Inflammatory macrophage (primary cell): Measurements from ENCODE around the gene USHBP1.
"Not testable (repeated sequence)": the region's sequence is repeated elsewhere in the genome, so short reads cannot be mapped to it uniquely, and the experiment has no call there.

Source experiments
- DNase-seq, 2 donors: peaks; one replicate each; pipeline ENCODE4 v3.0.0-alpha.2; 2020 to 2022
- total RNA-seq, 18 experiments: gene quantifications; one replicate each; lab custom pipeline; 2026; ENCODE audit warnings: mixed read lengths in 6 of 18, inconsistent platforms in 2 of 18; lab: John Stamatoyannopoulos, UW

Gene USHBP1
- 0 to 0.12 (median 0.02) reads per million in 18 experiments for total RNA-seq

- no peak for DNase-seq
Measured at GRCh38 chr19:17264641-17264979, at the start of gene USHBP1. Gene USHBP1, minus strand, starts transcription at chr19:17264745. Its CDS starts 446 bp downstream, at chr19:17264299.

- no peak for DNase-seq
Measured at GRCh38 chr19:17314007-17314593, 49.6 kb upstream of the USHBP1 start.

- DNase-seq: no peak
Measured at GRCh38 chr19:17312189-17313113, 47.9 kb upstream of the USHBP1 start.

- DNase-seq: no peak
Measured at GRCh38 chr19:17311455-17312188, 47.1 kb upstream of the USHBP1 start.

GRCh38 chr19:17309965-17310461, 45.5 kb upstream of the USHBP1 start:
- no peak for DNase-seq

GRCh38 chr19:17309198-17309964, 44.8 kb upstream of the USHBP1 start, which contains the start of gene DDA1:
Gene DDA1, plus strand, starts transcription at chr19:17309563. Its CDS starts 92 bp downstream, at chr19:17309655.
- DNase-seq: peak; percentile 100

GRCh38 chr19:17307876-17308377, 43.4 kb upstream of the USHBP1 start:
- DNase-seq: no peak

- DNase-seq: no peak
Measured at GRCh38 chr19:17306285-17306714, 41.8 kb upstream of the USHBP1 start.

GRCh38 chr19:17305517-17306284, 41.2 kb upstream of the USHBP1 start, which contains the start of gene MRPL34:
Gene MRPL34, plus strand, starts transcription at chr19:17305872. Its CDS starts 21 bp downstream, at chr19:17305893.
- DNase-seq: peak; percentile 98 to 99

GRCh38 chr19:17305216-17305516, 40.6 kb upstream of the USHBP1 start:
- DNase-seq: no peak

- DNase-seq: no peak
Measured at GRCh38 chr19:17304386-17305215, 40.1 kb upstream of the USHBP1 start.

- no peak for DNase-seq
Measured at GRCh38 chr19:17303940-17304267, 39.4 kb upstream of the USHBP1 start.

GRCh38 chr19:17303167-17303939, 38.8 kb upstream of the USHBP1 start, which contains the start of gene ABHD8:
Gene ABHD8, minus strand, starts transcription at chr19:17303425. Its CDS starts 1,809 bp downstream, at chr19:17301616.
- peak; percentile 97 to 98 for DNase-seq

- DNase-seq: peak; percentile 57 to 66
Measured at GRCh38 chr19:17302391-17303166, 38.0 kb upstream of the USHBP1 start.

GRCh38 chr19:17300992-17301619, 36.6 kb upstream of the USHBP1 start:
- DNase-seq: no peak

GRCh38 chr19:17296976-17297375, 32.4 kb upstream of the USHBP1 start:
- no peak for DNase-seq

- DNase-seq: peak in 1 of 2 donors; percentile 9
Measured at GRCh38 chr19:17296273-17296672, 31.7 kb upstream of the USHBP1 start.

GRCh38 chr19:17295551-17295950, 31.0 kb upstream of the USHBP1 start:
- not testable (repeated sequence) for DNase-seq
